ENCODE measurements around the gene HCFC1R1. TPM values are rescaled to one million over a fixed set of nuclear protein-coding genes. Genes with fewer than 3 reads are reported as not detected.

HCFC1R1 gene
- polyA plus RNA-seq, 1 of the 3 experiments (the other 2 are of a cell fraction) = 54.9 TPM

DNA sequence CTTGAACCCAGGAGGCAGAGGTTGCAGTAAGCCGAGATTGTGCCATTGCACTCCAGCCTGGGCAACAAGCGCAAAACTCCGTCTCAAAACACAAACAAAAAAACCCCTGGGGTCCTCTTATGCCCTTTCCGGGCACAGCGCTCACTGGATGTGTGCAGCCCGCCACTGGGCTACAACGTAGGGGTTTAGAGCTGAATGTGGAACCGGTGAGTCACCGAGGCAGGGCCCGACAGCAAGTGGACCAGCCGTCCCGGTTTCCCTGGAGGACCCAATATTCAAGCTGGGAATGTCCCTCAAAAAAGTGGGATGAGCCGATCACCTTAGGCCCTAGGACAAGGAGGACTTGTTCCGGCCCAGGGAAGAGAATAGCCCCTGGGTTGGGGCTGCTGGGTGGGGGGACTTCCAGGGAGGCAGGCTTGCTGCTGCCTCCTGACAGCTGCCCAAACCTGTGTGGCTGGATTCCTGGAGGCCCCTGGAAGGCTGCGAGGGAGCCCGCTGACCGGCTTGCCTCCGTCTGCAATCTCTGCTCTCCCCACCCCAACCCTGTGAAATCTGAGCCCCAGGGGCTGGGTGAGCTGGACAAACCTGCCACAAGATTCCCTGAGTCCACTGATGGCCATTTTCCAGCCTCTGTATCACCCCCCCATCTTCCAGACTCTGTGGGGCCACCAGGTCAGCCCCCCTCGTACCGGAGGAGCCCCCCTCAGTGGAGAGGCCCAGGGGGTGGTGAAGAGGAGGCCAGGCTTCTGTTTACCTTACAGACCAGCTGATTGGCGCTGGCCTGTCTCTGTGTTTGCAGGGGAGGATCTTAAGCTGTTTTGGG is 14.0 kb downstream of the HCFC1R1 start:
- no peaks in the 10 kb centered on the region for H4K20me1 ChIP-seq (ENCODE audit: insufficient read depth)
- ChIA-PET POLR2A (interaction anchor here (1.7 kb wide), 1 partner anchor 11 kb away, joined by 4 read pairs; the partner anchor contains the start of gene TNFRSF12A), CTCF (interaction anchor here (0.5 to 8.2 kb wide), 6 partner anchors 11 to 83 kb away, joined by 3 to 72 read pairs (median 4); partner anchors contain the start of genes CLDN6, HCFC1R1, THOC6 and TNFRSF12A)
- no peak overlapping the region for H2AFZ ChIP-seq (ENCODE audit: low read depth)
- TF ChIP-seq FOXM1 (IDR thresholded peaks at IDR 0.05; ENCODE audit: low read depth) = no peak
- no peak for TF ChIP-seq RXRA (IDR thresholded peaks at IDR 0.05; ENCODE audit: borderline replicate concordance, low read depth)
- no peak for TF ChIP-seq MEF2A (IDR thresholded peaks at IDR 0.05; ENCODE audit: borderline replicate concordance, low read depth)
- TF ChIP-seq SMC3 (IDR thresholded peaks at IDR 0.05; ENCODE audit: low read depth, low read length) = no peak
- no peak for TF ChIP-seq GABPA (IDR thresholded peaks at IDR 0.05; ENCODE audit: low read depth)
- no peak for TF ChIP-seq FOXJ3 (CRISPR knock-in tag; IDR thresholded peaks at IDR 0.05)
- no peak for TF ChIP-seq EP300 (IDR thresholded peaks at IDR 0.05; ENCODE audit: borderline replicate concordance in 1 of 2, low read depth in 1 of 2, low read length in 1 of 2)
- no peak overlapping the region for H3K9ac ChIP-seq
- H3K4me2 ChIP-seq = no peak overlapping the region
- peaks cover 0 to 3% of the 10 kb centered on the region in 2 experiments; a peak in 1 of 4 replicates for H3K4me1 ChIP-seq (ENCODE audit: control insufficient read depth in 1 of 2, insufficient read depth in 2 of 2, low read depth in 1 of 2, low read length in 1 of 2)
- no peak for DNase-seq
- H3K27ac ChIP-seq (ENCODE audit: low read depth in 2 of 2, low read length in 1 of 2) = no peak overlapping the region
- no peaks in the 10 kb centered on the region for H3K36me3 ChIP-seq (replicated peaks in 1 of 2; ENCODE audit: control insufficient read depth in 1 of 2, insufficient read depth in 2 of 2, low read length in 1 of 2)
- 83% methylated on average over 13 of the region's 21 CpGs for WGBS (ENCODE audit: low lambda C conversion rate)
- no peaks in the 10 kb centered on the region for H3F3A ChIP-seq (replicated peaks; ENCODE audit: insufficient read depth)
- no peak overlapping the region for H3K4me3 ChIP-seq (ENCODE audit: low read depth in 2 of 2, low read length in 1 of 2)
- no peaks in the 10 kb centered on the region for H3K27me3 ChIP-seq (ENCODE audit: insufficient read depth)
- no peaks in the 10 kb centered on the region for H3K9me2 ChIP-seq
- H3K9me3 ChIP-seq = no peaks in the 10 kb centered on the region
- H3K79me2 ChIP-seq (ENCODE audit: insufficient read depth) = no peaks in the 10 kb centered on the region

DNA sequence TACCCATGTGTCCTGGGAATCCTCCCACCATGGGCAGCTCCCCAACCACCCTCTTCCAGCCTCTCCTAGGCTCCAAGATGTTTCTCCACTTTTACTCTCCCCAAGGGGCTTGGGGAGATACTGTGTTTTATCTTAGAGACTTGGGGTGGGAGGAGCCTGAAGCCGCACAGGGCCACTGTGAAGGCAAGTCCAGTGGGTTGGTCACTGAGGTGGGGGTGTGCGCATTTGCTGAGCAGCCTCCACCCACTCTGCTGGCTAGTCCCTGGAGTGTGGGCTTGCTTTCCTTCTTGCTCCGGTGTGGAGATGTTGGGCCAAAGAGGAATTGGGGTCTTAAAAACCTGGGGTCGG is 15.1 kb downstream of the HCFC1R1 start:
- POLR2A ChIA-PET = no interaction called here
- Histone ChIP-seq H2AFZ (ENCODE audit: low read depth) (no peak overlapping the region), H3F3A (replicated peaks; ENCODE audit: insufficient read depth) (no peaks in the 10 kb centered on the region), H3K4me1 (ENCODE audit: control insufficient read depth in 1 of 2, insufficient read depth in 2 of 2, low read depth in 1 of 2, low read length in 1 of 2) (peaks cover 0 to 3% of the 10 kb centered on the region in 2 experiments; a peak in 1 of 4 replicates), H3K9ac (no peak overlapping the region), H3K27ac (ENCODE audit: low read depth in 2 of 2, low read length in 1 of 2) (no peak overlapping the region), H3K79me2 (ENCODE audit: insufficient read depth) (no peaks in the 10 kb centered on the region), H3K4me2 (no peak overlapping the region), H3K27me3 (ENCODE audit: insufficient read depth) (no peaks in the 10 kb centered on the region), H3K4me3 (ENCODE audit: low read depth in 2 of 2, low read length in 1 of 2) (no peak overlapping the region), H3K9me2 (no peaks in the 10 kb centered on the region), H3K9me3 (no peaks in the 10 kb centered on the region), H4K20me1 (ENCODE audit: insufficient read depth) (no peaks in the 10 kb centered on the region), H3K36me3 (replicated peaks in 1 of 2; ENCODE audit: control insufficient read depth in 1 of 2, insufficient read depth in 2 of 2, low read length in 1 of 2) (no peaks in the 10 kb centered on the region)
- DNase-seq = no peak
- WGBS (ENCODE audit: low lambda C conversion rate) = 82% methylated on average over 4 of the region's 4 CpGs
- TF ChIP-seq FOSL2 (IDR thresholded peaks at IDR 0.05; ENCODE audit: borderline replicate concordance, low read depth) (no peak), SMC3 (IDR thresholded peaks at IDR 0.05; ENCODE audit: low read depth, low read length) (no peak), NFIC (IDR thresholded peaks at IDR 0.05; ENCODE audit: borderline replicate concordance) (no peak)
- TF ChIP-seq, protein P1, sequence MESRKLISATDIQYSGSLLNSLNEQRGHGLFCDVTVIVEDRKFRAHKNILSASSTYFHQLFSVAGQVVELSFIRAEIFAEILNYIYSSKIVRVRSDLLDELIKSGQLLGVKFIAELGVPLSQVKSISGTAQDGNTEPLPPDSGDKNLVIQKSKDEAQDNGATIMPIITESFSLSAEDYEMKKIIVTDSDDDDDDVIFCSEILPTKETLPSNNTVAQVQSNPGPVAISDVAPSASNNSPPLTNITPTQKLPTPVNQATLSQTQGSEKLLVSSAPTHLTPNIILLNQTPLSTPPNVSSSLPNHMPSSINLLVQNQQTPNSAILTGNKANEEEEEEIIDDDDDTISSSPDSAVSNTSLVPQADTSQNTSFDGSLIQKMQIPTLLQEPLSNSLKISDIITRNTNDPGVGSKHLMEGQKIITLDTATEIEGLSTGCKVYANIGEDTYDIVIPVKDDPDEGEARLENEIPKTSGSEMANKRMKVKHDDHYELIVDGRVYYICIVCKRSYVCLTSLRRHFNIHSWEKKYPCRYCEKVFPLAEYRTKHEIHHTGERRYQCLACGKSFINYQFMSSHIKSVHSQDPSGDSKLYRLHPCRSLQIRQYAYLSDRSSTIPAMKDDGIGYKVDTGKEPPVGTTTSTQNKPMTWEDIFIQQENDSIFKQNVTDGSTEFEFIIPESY (IDR thresholded peaks at IDR 0.05; ENCODE audit: borderline replicate concordance, low read depth) = no peak
- CTCF ChIA-PET = interaction anchor here (0.6 to 8.2 kb wide), 3 partner anchors 12 to 30 kb away, joined by 3 to 72 read pairs (median 10); partner anchors contain the start of genes CLDN6, HCFC1R1, THOC6 and TNFRSF12A
